HL-60 (cell line): Measurements from ENCODE around the gene CBX4.

Experiments used
- CTCF ChIP-seq: IDR thresholded peaks from one replicate; pipeline ENCODE4 v1.5.1; 2011; ENCODE audit warnings: low read length, control low read depth, inconsistent platforms; ENCODE audit not compliant: insufficient read depth
- GABPA ChIP-seq: IDR thresholded peaks from 2 replicates; pipeline ENCODE4 v1.6.1; 2012; ENCODE audit warnings: low read depth
- POLR2AphosphoS5 ChIP-seq: IDR thresholded peaks from 2 replicates; pipeline ENCODE4 v1.6.1; 2012; ENCODE audit warnings: low read depth
- REST ChIP-seq: IDR thresholded peaks from 2 replicates; pipeline ENCODE4 v1.6.1; 2012; ENCODE audit warnings: low read depth; ENCODE audit not compliant: insufficient replicate concordance

- TF ChIP-seq CTCF (no peak), POLR2AphosphoS5 (no peak), REST (no peak), GABPA (no peak)
These were observed 17.9 kb upstream of the CBX4 start for GRCh38 chr17:79857095-79857494.
